Esophagus muscularis mucosa (tissue), 4 donors: Measurements from ENCODE around the gene PKP3.

ENCODE experiments used
- EP300 ChIP-seq: sonication (generic); formaldehyde crosslinking; IDR thresholded peaks from one replicate; pipeline ENCODE4 v1.6.1; 2017; ENCODE audit warnings: antibody characterized with exemption
- POLR2AphosphoS5 ChIP-seq, 2 donors: sonication (generic); formaldehyde crosslinking; IDR thresholded peaks; one replicate each; pipeline ENCODE4 v1.6.1; 2017; ENCODE audit warnings: antibody characterized with exemption in 2 of 2
- TF ChIP-seq, protein P1 (sequence below), 3 experiments: fragments of 200-600 bp in 2 of 3; fragments of 450-650 bp in 1 of 3; sonication (generic) in 2 of 3; IDR thresholded peaks; one replicate each; pipeline ENCODE4 v1.5.1; 2017 to 2019; ENCODE audit warnings: antibody characterized with exemption in 3 of 3, mild to moderate bottlenecking in 2 of 3, moderate library complexity in 1 of 3

DNA sequence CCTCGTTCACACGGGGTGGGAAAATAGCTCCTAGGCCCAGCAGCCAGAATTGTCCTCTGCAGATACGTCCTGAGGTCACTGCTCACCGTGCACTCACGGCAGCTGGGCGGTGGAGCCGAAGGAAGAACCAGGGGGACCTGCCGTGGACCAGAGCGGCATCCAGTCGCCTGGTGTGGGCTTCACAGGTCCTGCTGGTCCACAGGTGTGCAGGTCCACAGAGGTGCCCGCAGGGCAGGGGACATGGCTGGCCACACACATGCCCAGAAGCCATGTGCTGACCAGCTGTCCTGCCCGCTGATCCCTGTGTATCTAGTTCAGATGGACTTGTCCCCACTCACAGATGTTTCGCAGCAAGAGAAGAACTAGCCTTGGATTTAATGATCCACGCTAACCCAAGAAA, 10.6 kb upstream of the PKP3 start:
- TF ChIP-seq, protein P1, sequence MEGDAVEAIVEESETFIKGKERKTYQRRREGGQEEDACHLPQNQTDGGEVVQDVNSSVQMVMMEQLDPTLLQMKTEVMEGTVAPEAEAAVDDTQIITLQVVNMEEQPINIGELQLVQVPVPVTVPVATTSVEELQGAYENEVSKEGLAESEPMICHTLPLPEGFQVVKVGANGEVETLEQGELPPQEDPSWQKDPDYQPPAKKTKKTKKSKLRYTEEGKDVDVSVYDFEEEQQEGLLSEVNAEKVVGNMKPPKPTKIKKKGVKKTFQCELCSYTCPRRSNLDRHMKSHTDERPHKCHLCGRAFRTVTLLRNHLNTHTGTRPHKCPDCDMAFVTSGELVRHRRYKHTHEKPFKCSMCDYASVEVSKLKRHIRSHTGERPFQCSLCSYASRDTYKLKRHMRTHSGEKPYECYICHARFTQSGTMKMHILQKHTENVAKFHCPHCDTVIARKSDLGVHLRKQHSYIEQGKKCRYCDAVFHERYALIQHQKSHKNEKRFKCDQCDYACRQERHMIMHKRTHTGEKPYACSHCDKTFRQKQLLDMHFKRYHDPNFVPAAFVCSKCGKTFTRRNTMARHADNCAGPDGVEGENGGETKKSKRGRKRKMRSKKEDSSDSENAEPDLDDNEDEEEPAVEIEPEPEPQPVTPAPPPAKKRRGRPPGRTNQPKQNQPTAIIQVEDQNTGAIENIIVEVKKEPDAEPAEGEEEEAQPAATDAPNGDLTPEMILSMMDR (IDR thresholded peaks at IDR 0.05) = no peak
- TF ChIP-seq POLR2AphosphoS5 (IDR thresholded peaks at IDR 0.05) (no peak), EP300 (no peak)
